Keratinocyte (primary cell): Measurements from ENCODE around the gene PCA3. TPM values are rescaled to one million over a fixed set of nuclear protein-coding genes. Genes with fewer than 3 reads are reported as not detected.

ENCODE experiments used
- DNase-seq: peaks from one replicate; pipeline ENCODE4 v3.0.0-alpha.2; 2011; ENCODE audit warnings: low read depth, missing footprints, low spot score
- FAIRE-seq: peaks from 2 replicates; lab custom pipeline; 2011; peaks lifted over from hg19 to GRCh38; lab: Jason Lieb, UNC
- H2AFZ ChIP-seq: 2 replicates; pipeline ENCODE4 v1.6.0; 2012; ENCODE audit warnings: low read length, control low read depth, inconsistent platforms; ENCODE audit not compliant: control insufficient read depth
- H3K27ac ChIP-seq: 2 replicates; pipeline ENCODE4 v1.5.1; 2011; ENCODE audit warnings: low read length; ENCODE audit not compliant: control insufficient read depth, insufficient read depth
- H3K27me3 ChIP-seq: 3 replicates; pipeline ENCODE4 v1.6.0; 2011; ENCODE audit warnings: low read length; ENCODE audit not compliant: control insufficient read depth, insufficient read depth; ENCODE audit errors: extremely low read depth
- H3K36me3 ChIP-seq, 2 experiments: 2 replicates in 1 of 2; 3 replicates in 1 of 2; pipeline ENCODE4 v1.5.1; 2011; ENCODE audit warnings: low read length in 2 of 2, mild to moderate bottlenecking in 1 of 2; ENCODE audit not compliant: control insufficient read depth in 2 of 2, insufficient read depth in 2 of 2; ENCODE audit errors: extremely low read depth in 1 of 2
- H3K4me1 ChIP-seq: 3 replicates; pipeline ENCODE4 v1.5.1; 2011; ENCODE audit warnings: low read length; ENCODE audit not compliant: control insufficient read depth, insufficient read depth; ENCODE audit errors: extremely low read depth
- H3K4me2 ChIP-seq: 3 replicates; pipeline ENCODE4 v1.6.0; 2011; ENCODE audit warnings: low read depth, low read length; ENCODE audit not compliant: control insufficient read depth, insufficient read depth; ENCODE audit errors: extremely low read depth
- H3K4me3 ChIP-seq, 3 experiments: fragments of 200-600 bp in 1 of 3; sonication (generic) in 1 of 3; 2 replicates in 2 of 3; 3 replicates in 1 of 3; pipeline ENCODE4 v1.5.1; 2011 to 2016; ENCODE audit warnings: low read length in 3 of 3, mild to moderate bottlenecking in 3 of 3, control low read depth in 2 of 3, inconsistent platforms in 1 of 3, low read depth in 1 of 3, mixed read lengths in 1 of 3, mixed run types in 1 of 3, moderate library complexity in 1 of 3; ENCODE audit not compliant: control insufficient read depth in 2 of 3, insufficient read depth in 2 of 3; ENCODE audit errors: extremely low read depth in 1 of 3
- H3K79me2 ChIP-seq: 2 replicates; pipeline ENCODE4 v1.6.0; 2012; ENCODE audit warnings: low read length; ENCODE audit not compliant: control insufficient read depth, insufficient read depth
- H3K9ac ChIP-seq: 3 replicates; pipeline ENCODE4 v1.6.0; 2011; ENCODE audit warnings: low read length; ENCODE audit not compliant: control insufficient read depth, insufficient read depth; ENCODE audit errors: extremely low read depth
- H3K9me1 ChIP-seq: 3 replicates; pipeline ENCODE4 v1.6.0; 2011; ENCODE audit warnings: low read length; ENCODE audit not compliant: control insufficient read depth, insufficient read depth; ENCODE audit errors: extremely low read depth
- H3K9me3 ChIP-seq: 2 replicates; pipeline ENCODE4 v1.5.1; 2012; ENCODE audit warnings: low read depth, low read length; ENCODE audit not compliant: control insufficient read depth
- H4K20me1 ChIP-seq: 3 replicates; pipeline ENCODE4 v1.6.0; 2011; ENCODE audit warnings: low read length; ENCODE audit not compliant: control insufficient read depth, insufficient read depth; ENCODE audit errors: extremely low read depth
- CTCF ChIP-seq, 3 experiments: IDR thresholded peaks in 1 of 3; conservative IDR thresholded peaks in 1 of 3; optimal IDR thresholded peaks in 1 of 3; 2 replicates in 2 of 3; 3 replicates in 1 of 3; pipeline versions ENCODE3 to v1.5.1; 2011; ENCODE audit warnings: low read length in 3 of 3, mild to moderate bottlenecking in 3 of 3, moderate library complexity in 2 of 3, control low read depth in 1 of 3, inconsistent platforms in 1 of 3; ENCODE audit not compliant: insufficient read depth in 2 of 3; ENCODE audit errors: extremely low read depth in 1 of 3
- EZH2 ChIP-seq: IDR thresholded peaks from one replicate; pipeline ENCODE4 v1.6.1; 2012; ENCODE audit warnings: inconsistent platforms, mild to moderate bottlenecking, low read length, moderate library complexity
- dilution Hi-C: fragments of 300-500 bp; cut with MboI; formaldehyde crosslinking; loops from one replicate; pipeline ENCODE4 v1.7.0; 2020; ENCODE audit warnings: low sequenced_read_pairs; ENCODE audit not compliant: extremely low pct_ligation_motif_present
- polyA plus RNA-seq, 5 experiments: library from polyadenylated mRNA; depleted of rRNA in 3 of 5; stranded (reverse) in 3 of 5; stranded (forward) in 1 of 5; unstranded in 1 of 5; fragments of >200 nt; gene quantifications; 1 replicate in 1 of 5; 2 replicates in 3 of 5; 3 replicates in 1 of 5; pipeline versions ENCODE4 v1.2.1 to v1.2.3, GENCODE V29; 2011 to 2012; ENCODE audit warnings: missing spikeins in 2 of 5, low read depth in 1 of 5, low replicate concordance in 1 of 5

PCA3 gene
- polyA plus RNA-seq, 1 donor (not counting 4 experiments of a cell fraction or from before 2014, with no cell fraction given), result not detected

GRCh38 chr9:76733096-76733495 is 31.1 kb upstream of the PCA3 start:
- Histone ChIP-seq H2AFZ (no peak overlapping the region), H3K4me1 (no peaks in the 10 kb centered on the region), H3K4me2 (no peak overlapping the region)

GRCh38 chr9:76734716-76735115 is 29.5 kb upstream of the PCA3 start:
- FAIRE-seq, result no peak
- dilution Hi-C loops, result no loop called here
- TF ChIP-seq EZH2 (no peak), CTCF (optimal IDR thresholded peaks at IDR 0.05 in 1 of 3, IDR thresholded peaks at IDR 0.05 in 1 of 3, conservative IDR thresholded peaks at IDR 0.05 in 1 of 3; ENCODE audit: extremely low read depth in 1 of 3, insufficient read depth in 2 of 3, low read length in 3 of 3) (no peak)

More at GRCh38 chr9:76733096-76733495, 31.1 kb upstream of the PCA3 start:
- no peaks in the 10 kb centered on the region for H3K36me3 ChIP-seq
- no peaks in the 10 kb centered on the region for H3K9me1 ChIP-seq
- H3K27ac ChIP-seq, result no peak overlapping the region
- H3K9ac ChIP-seq, result no peak overlapping the region
- H4K20me1 ChIP-seq, result no peaks in the 10 kb centered on the region
- TF ChIP-seq CTCF (optimal IDR thresholded peaks at IDR 0.05 in 1 of 3, IDR thresholded peaks at IDR 0.05 in 1 of 3, conservative IDR thresholded peaks at IDR 0.05 in 1 of 3; ENCODE audit: extremely low read depth in 1 of 3, insufficient read depth in 2 of 3, low read length in 3 of 3) (no peak), EZH2 (no peak)
- DNase-seq (no peak), FAIRE-seq (no peak)
- H3K79me2 ChIP-seq, result no peaks in the 10 kb centered on the region
- dilution Hi-C loops, result no loop called here
- H3K27me3 ChIP-seq, result no peaks in the 10 kb centered on the region
- H3K9me3 ChIP-seq, result no peaks in the 10 kb centered on the region
- H3K4me3 ChIP-seq, result no peak overlapping the region

More at GRCh38 chr9:76734716-76735115, 29.5 kb upstream of the PCA3 start:
- Histone ChIP-seq H3K4me1 (no peaks in the 10 kb centered on the region), H3K4me2 (no peak overlapping the region), H3K36me3 (no peaks in the 10 kb centered on the region), H2AFZ (no peak overlapping the region), H3K9me1 (no peaks in the 10 kb centered on the region), H3K79me2 (no peaks in the 10 kb centered on the region), H3K9me3 (no peaks in the 10 kb centered on the region), H3K4me3 (no peak overlapping the region), H3K9ac (no peak overlapping the region), H3K27ac (no peak overlapping the region), H3K27me3 (no peaks in the 10 kb centered on the region), H4K20me1 (no peaks in the 10 kb centered on the region)
- DNase-seq, result no peak
